ENCODE data around the gene MEGF6. TPM values are rescaled to one million over a fixed set of nuclear protein-coding genes. Genes with fewer than 3 reads are reported as not detected.

The MEGF6 gene
- total and polyA plus RNA-seq, 9 of the 15 experiments (the other 6 are each of a cell fraction or from before 2014, with no cell fraction given): 0.03 to 1.7 (median 0.24) TPM; not detected in 3

- H3K9ac ChIP-seq (ENCODE audit: insufficient read depth in 1 of 2, low read depth in 2 of 2, low read length in 2 of 2): no peak overlapping the region
- H3K9me1 ChIP-seq (ENCODE audit: control insufficient read depth, insufficient read depth, low read length): no peaks in the 10 kb centered on the region
- ChIA-PET POLR2A (interaction anchor here (0.8 to 1.8 kb wide), 2 partner anchors 10 to 11 kb away, joined by 3 to 8 read pairs; no protein-coding TSS in a partner anchor), CTCF (ENCODE audit: low intra/inter-chr PET ratio) (no interaction called here)
- H4K20me1 ChIP-seq (replicated peaks; ENCODE audit: control insufficient read depth, insufficient read depth, low read length): 0 out of 2 replicates have a peak, but pooled peaks cover 7% of the 10 kb centered on the region
- ATAC-seq (no peak), FAIRE-seq (no peak), DNase-seq (ENCODE audit: extremely low read depth in 1 of 4, low spot score in 3 of 4) (no peak)
- no peaks in the 10 kb centered on the region for H3K79me2 ChIP-seq (ENCODE audit: control insufficient read depth, insufficient read depth, low read length)
- H2AFZ ChIP-seq (ENCODE audit: low read depth, low read length): no peak overlapping the region
- peaks cover 0 to 8% of the 10 kb centered on the region in 2 experiments; a peak in 1 of 5 replicates for H3K4me1 ChIP-seq (replicated peaks in 1 of 2; ENCODE audit: control insufficient read depth in 2 of 2, insufficient read depth in 2 of 2, low read length in 2 of 2)
- no peaks in the 10 kb centered on the region for H3K9me3 ChIP-seq (replicated peaks; ENCODE audit: control insufficient read depth, insufficient read depth, low read depth, low read length)
- no peaks in the 10 kb centered on the region for H3K27me3 ChIP-seq (ENCODE audit: control insufficient read depth in 2 of 2, insufficient read depth in 2 of 2, low read length in 2 of 2)
- no TSS peak for BruUV-seq (replicated peaks)
- WGBS (ENCODE audit: insufficient coverage, low coverage, missing lambda C conversion rate): 87% methylated on average over 11 of the region's 11 CpGs
- no peak overlapping the region for H3K27ac ChIP-seq (ENCODE audit: extremely low read depth, low read depth, low read length)
- no peak overlapping the region for H3K4me2 ChIP-seq (ENCODE audit: insufficient read depth, low read length)
- no peak overlapping the region for H3K4me3 ChIP-seq
- peaks cover 51% of the 10 kb centered on the region; the same call in 2 of the 3 replicates for H3K36me3 ChIP-seq (ENCODE audit: control insufficient read depth, insufficient read depth, low read length)
- intact Hi-C loops (cut with micrococcal nuclease) (no loop called here), in situ Hi-C loops (cut with MboI) (no loop called here)
- TF ChIP-seq DPF2 (IDR thresholded peaks at IDR 0.05) (no peak), AFF1 (IDR thresholded peaks at IDR 0.05; ENCODE audit: low read depth in 1 of 2, partially characterized antibody in 2 of 2) (no peak), RBM17 (IDR thresholded peaks at IDR 0.05; ENCODE audit: borderline replicate concordance, low read depth, low read length) (no peak), CEBPB (tag; IDR thresholded peaks at IDR 0.05) (no peak), MAZ (CRISPR knock-in tag; conservative IDR thresholded peaks at IDR 0.05 in 1 of 2, IDR thresholded peaks at IDR 0.05 in 1 of 2) (no peak), ZBTB9 (CRISPR knock-in tag; IDR thresholded peaks at IDR 0.05) (no peak), EHMT2 (IDR thresholded peaks at IDR 0.05) (no peak), TRIM24 (IDR thresholded peaks at IDR 0.05) (no peak), ZNF740 (CRISPR knock-in tag; IDR thresholded peaks at IDR 0.05) (no peak), ZNF740 (tag; IDR thresholded peaks at IDR 0.05) (no peak), MBD2 (IDR thresholded peaks at IDR 0.05; ENCODE audit: borderline replicate concordance, low read depth) (no peak)
- TF ChIP-seq, protein P1, sequence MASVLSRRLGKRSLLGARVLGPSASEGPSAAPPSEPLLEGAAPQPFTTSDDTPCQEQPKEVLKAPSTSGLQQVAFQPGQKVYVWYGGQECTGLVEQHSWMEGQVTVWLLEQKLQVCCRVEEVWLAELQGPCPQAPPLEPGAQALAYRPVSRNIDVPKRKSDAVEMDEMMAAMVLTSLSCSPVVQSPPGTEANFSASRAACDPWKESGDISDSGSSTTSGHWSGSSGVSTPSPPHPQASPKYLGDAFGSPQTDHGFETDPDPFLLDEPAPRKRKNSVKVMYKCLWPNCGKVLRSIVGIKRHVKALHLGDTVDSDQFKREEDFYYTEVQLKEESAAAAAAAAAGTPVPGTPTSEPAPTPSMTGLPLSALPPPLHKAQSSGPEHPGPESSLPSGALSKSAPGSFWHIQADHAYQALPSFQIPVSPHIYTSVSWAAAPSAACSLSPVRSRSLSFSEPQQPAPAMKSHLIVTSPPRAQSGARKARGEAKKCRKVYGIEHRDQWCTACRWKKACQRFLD (CRISPR knock-in tag; IDR thresholded peaks at IDR 0.05): no peak
- TF ChIP-seq, protein P2, sequence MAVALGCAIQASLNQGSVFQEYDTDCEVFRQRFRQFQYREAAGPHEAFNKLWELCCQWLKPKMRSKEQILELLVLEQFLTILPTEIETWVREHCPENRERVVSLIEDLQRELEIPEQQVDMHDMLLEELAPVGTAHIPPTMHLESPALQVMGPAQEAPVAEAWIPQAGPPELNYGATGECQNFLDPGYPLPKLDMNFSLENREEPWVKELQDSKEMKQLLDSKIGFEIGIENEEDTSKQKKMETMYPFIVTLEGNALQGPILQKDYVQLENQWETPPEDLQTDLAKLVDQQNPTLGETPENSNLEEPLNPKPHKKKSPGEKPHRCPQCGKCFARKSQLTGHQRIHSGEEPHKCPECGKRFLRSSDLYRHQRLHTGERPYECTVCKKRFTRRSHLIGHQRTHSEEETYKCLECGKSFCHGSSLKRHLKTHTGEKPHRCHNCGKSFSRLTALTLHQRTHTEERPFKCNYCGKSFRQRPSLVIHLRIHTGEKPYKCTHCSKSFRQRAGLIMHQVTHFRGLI (CRISPR knock-in tag; IDR thresholded peaks at IDR 0.05): no peak
Measured at GRCh38 chr1:3641816-3642215, 30.5 kb upstream of the MEGF6 start.

Data from K562 (cell line).